H1 (cell line): ENCODE results near the gene ISG15. TPM values are rescaled to one million over a fixed set of nuclear protein-coding genes. Genes with fewer than 3 reads are reported as not detected.

Experiments
- CTCF ChIA-PET: fragments of 300-600 bp; sonication (Branson Sonifier 250); formaldehyde crosslinking; loops from one replicate; lab custom pipeline; 2021; ENCODE audit not compliant: partially characterized antibody; lab: Charles Lee
- POLR2A ChIA-PET: fragments of 300-600 bp; sonication (Branson Sonifier 250); formaldehyde crosslinking; loops from one replicate; lab custom pipeline; 2021; ENCODE audit warnings: inconsistent platforms; ENCODE audit not compliant: partially characterized antibody; lab: Charles Lee
- DNase-seq, 2 experiments: peaks; one replicate each; pipeline versions ENCODE4 v3.0.0 to v3.0.0-alpha.2; 2010 to 2022; ENCODE audit warnings: low spot score in 2 of 2, low read depth in 1 of 2, mixed read lengths in 1 of 2
- FAIRE-seq: peaks from 2 replicates; lab custom pipeline; 2011; peaks lifted over from hg19 to GRCh38; lab: Jason Lieb, UNC
- H2AFZ ChIP-seq: 2 replicates; pipeline ENCODE4 v1.8.1; 2012; ENCODE audit warnings: low read length, inconsistent platforms
- H2AK5ac ChIP-seq: 2 replicates; pipeline ENCODE4 v1.6.1; 2013; ENCODE audit warnings: low read depth, low read length
- H2BK120ac ChIP-seq: replicated peaks from 2 replicates; pipeline ENCODE3; 2013; ENCODE audit warnings: low read depth, low read length, inconsistent platforms
- H2BK12ac ChIP-seq: 2 replicates; pipeline ENCODE4 v1.6.1; 2013; ENCODE audit warnings: low read depth, low read length
- H2BK15ac ChIP-seq: 2 replicates; pipeline ENCODE4 v1.6.1; 2013; ENCODE audit warnings: low read length
- H2BK20ac ChIP-seq: 2 replicates; pipeline ENCODE4 v1.6.1; 2013; ENCODE audit warnings: low read length
- H2BK5ac ChIP-seq: 2 replicates; pipeline ENCODE4 v1.6.1; 2013; ENCODE audit warnings: low read depth, low read length
- H3K14ac ChIP-seq: 2 replicates; pipeline ENCODE4 v1.6.1; 2013; ENCODE audit warnings: inconsistent platforms; ENCODE audit not compliant: insufficient read length
- H3K18ac ChIP-seq: 2 replicates; pipeline ENCODE4 v1.6.1; 2013; ENCODE audit warnings: low read length; ENCODE audit errors: extremely low read depth
- H3K23ac ChIP-seq: 2 replicates; pipeline ENCODE4 v1.6.1; 2013; ENCODE audit warnings: inconsistent platforms; ENCODE audit not compliant: insufficient read length
- H3K23me2 ChIP-seq: 2 replicates; pipeline ENCODE4 v1.6.1; 2013; ENCODE audit warnings: low read depth, low read length
- H3K27ac ChIP-seq: 2 replicates; pipeline ENCODE4 v1.6.1; 2011; ENCODE audit warnings: low read depth, low read length, inconsistent platforms
- H3K27me3 ChIP-seq, 4 experiments: replicated peaks in 1 of 4; 1 replicate in 1 of 4; 2 replicates in 3 of 4; pipeline versions ENCODE4 v1.6.1 to v1.8.1; 2011 to 2013; ENCODE audit warnings: low read length in 3 of 4, mild to moderate bottlenecking in 3 of 4, inconsistent platforms in 2 of 4, mixed read lengths in 2 of 4, moderate library complexity in 1 of 4; ENCODE audit not compliant: control insufficient read depth in 3 of 4, insufficient read depth in 3 of 4; ENCODE audit errors: extremely low read depth in 1 of 4
- H3K36me3 ChIP-seq, 4 experiments: 2 replicates each; pipeline versions ENCODE4 v1.6.1 to v1.8.1; 2011 to 2013; ENCODE audit warnings: mild to moderate bottlenecking in 4 of 4, low read length in 3 of 4, moderate library complexity in 2 of 4, control low read depth in 1 of 4, inconsistent platforms in 1 of 4; ENCODE audit not compliant: insufficient read depth in 4 of 4, control insufficient read depth in 2 of 4
- H3K4ac ChIP-seq: replicated peaks from 2 replicates; pipeline ENCODE3; 2013; ENCODE audit warnings: low read length, low read depth, mixed read lengths, inconsistent platforms; ENCODE audit not compliant: insufficient read length
- H3K4me1 ChIP-seq, 4 experiments: replicated peaks in 1 of 4; 1 replicate in 1 of 4; 2 replicates in 3 of 4; pipeline versions ENCODE4 v1.6.1 to v1.8.1; 2011 to 2013; ENCODE audit warnings: low read length in 3 of 4, inconsistent platforms in 2 of 4, mixed read lengths in 1 of 4; ENCODE audit not compliant: insufficient read depth in 4 of 4, control insufficient read depth in 3 of 4
- H3K4me2 ChIP-seq, 2 experiments: 2 replicates each; pipeline versions ENCODE4 v1.6.1 to v1.8.1; 2011 to 2013; ENCODE audit warnings: low read depth in 2 of 2, low read length in 2 of 2, control low read depth in 1 of 2, inconsistent platforms in 1 of 2, mild to moderate bottlenecking in 1 of 2; ENCODE audit not compliant: insufficient read depth in 1 of 2
- H3K4me3 ChIP-seq, 4 experiments: fragments of 200-600, 300-600 bp in 1 of 4; sonication (generic), shearing (Covaris generic), sonication (Bioruptor Twin) in 1 of 4; 2 replicates each; pipeline versions ENCODE4 v1.5.1 to v1.8.1; 2011 to 2016; ENCODE audit warnings: low read length in 4 of 4, low read depth in 3 of 4, control low read depth in 2 of 4, inconsistent platforms in 2 of 4, mild to moderate bottlenecking in 2 of 4, mixed read lengths in 1 of 4, moderate library complexity in 1 of 4; ENCODE audit not compliant: insufficient read depth in 2 of 4; ENCODE audit errors: extremely low read depth in 1 of 4
- H3K56ac ChIP-seq: replicated peaks from 2 replicates; pipeline ENCODE3; 2013; ENCODE audit warnings: low read depth, mild to moderate bottlenecking, mixed read lengths, low read length, inconsistent platforms; ENCODE audit not compliant: insufficient read length
- H3K79me1 ChIP-seq: 2 replicates; pipeline ENCODE4 v1.6.1; 2013; ENCODE audit warnings: low read depth, low read length, control low read depth
- H3K79me2 ChIP-seq, 2 experiments: 2 replicates each; pipeline versions ENCODE4 v1.6.1 to v1.8.1; 2012 to 2013; ENCODE audit warnings: low read length in 2 of 2, mild to moderate bottlenecking in 2 of 2, inconsistent platforms in 1 of 2; ENCODE audit not compliant: insufficient read depth in 2 of 2, control insufficient read depth in 1 of 2
- H3K9ac ChIP-seq, 4 experiments: replicated peaks in 1 of 4; 1 replicate in 1 of 4; 2 replicates in 3 of 4; pipeline versions ENCODE4 v1.6.1 to v1.8.1; 2011 to 2013; ENCODE audit warnings: low read depth in 3 of 4, low read length in 3 of 4, control low read depth in 2 of 4, mild to moderate bottlenecking in 2 of 4, moderate library complexity in 2 of 4, inconsistent platforms in 1 of 4; ENCODE audit errors: extremely low read depth in 1 of 4
- H3K9me3 ChIP-seq, 2 experiments: 2 replicates each; pipeline versions ENCODE4 v1.6.1 to v1.8.1; 2012 to 2013; ENCODE audit warnings: mild to moderate bottlenecking in 2 of 2, moderate library complexity in 2 of 2, control low read depth in 1 of 2, inconsistent platforms in 1 of 2, low read depth in 1 of 2, low read length in 1 of 2, mixed read lengths in 1 of 2; ENCODE audit not compliant: insufficient read depth in 2 of 2
- H4K20me1 ChIP-seq, 2 experiments: replicated peaks in 1 of 2; 2 replicates each; pipeline versions ENCODE3 to v1.8.1; 2011 to 2013; ENCODE audit warnings: inconsistent platforms in 2 of 2, low read length in 2 of 2, mild to moderate bottlenecking in 1 of 2; ENCODE audit not compliant: insufficient read depth in 2 of 2, control insufficient read depth in 1 of 2
- H4K5ac ChIP-seq: 2 replicates; pipeline ENCODE4 v1.6.1; 2013; ENCODE audit warnings: low read length, low read depth, mixed read lengths, inconsistent platforms; ENCODE audit not compliant: insufficient read length
- H4K8ac ChIP-seq: 2 replicates; pipeline ENCODE4 v1.8.0; 2013; ENCODE audit warnings: mild to moderate bottlenecking, moderate library complexity, low read length, inconsistent platforms; ENCODE audit not compliant: insufficient read depth; ENCODE audit errors: extremely low read depth
- H4K91ac ChIP-seq: replicated peaks from 2 replicates; pipeline ENCODE3; 2013; ENCODE audit warnings: low read length, mixed read lengths, inconsistent platforms; ENCODE audit not compliant: insufficient read length
- BCL11A ChIP-seq, 2 experiments: IDR thresholded peaks; one replicate each; pipeline ENCODE4 v1.6.1; 2011; ENCODE audit warnings: low read depth in 2 of 2, low read length in 2 of 2, mild to moderate bottlenecking in 2 of 2
- EP300 ChIP-seq, 2 experiments: IDR thresholded peaks; 1 replicate in 1 of 2; 2 replicates in 1 of 2; pipeline ENCODE4 v1.6.1; 2011 to 2012; ENCODE audit warnings: low read depth in 2 of 2, low read length in 2 of 2, mild to moderate bottlenecking in 2 of 2, borderline replicate concordance in 1 of 2, inconsistent platforms in 1 of 2, moderate library complexity in 1 of 2
- RBBP5 ChIP-seq: IDR thresholded peaks from 2 replicates; pipeline ENCODE4 v1.7.1; 2012; ENCODE audit warnings: low read depth, mild to moderate bottlenecking, inconsistent platforms, low read length, moderate library complexity, borderline replicate concordance
- WGBS, 2 experiments: shearing (Covaris generic) in 1 of 2; methylation state at CpG; one replicate each; pipeline versions ENCODE4 v1.1.6 to v1.1.7; 2013 to 2015; ENCODE audit warnings: low lambda C conversion rate in 2 of 2, mixed read lengths in 2 of 2, inconsistent platforms in 1 of 2, low coverage in 1 of 2, missing lambda C conversion rate in 1 of 2; ENCODE audit not compliant: insufficient replicate concordance in 2 of 2, insufficient coverage in 1 of 2, insufficient read length in 1 of 2; ENCODE audit errors: extremely low coverage in 1 of 2, missing lambda C conversion rate in 1 of 2; 5-methylcytosine and 5-hydroxymethylcytosine counted together
- polyA plus RNA-seq, 7 experiments: library from polyadenylated mRNA; depleted of rRNA in 3 of 7; stranded (reverse) in 5 of 7; unstranded in 2 of 7; fragments of >200 nt in 5 of 7; fragments of 200-250 nt in 2 of 7; gene quantifications; 1 replicate in 5 of 7; 2 replicates in 1 of 7; 4 replicates in 1 of 7; pipeline versions ENCODE4 v1.2.1 to v1.2.3, GENCODE V29; 2011 to 2013; ENCODE audit warnings: missing spikeins in 2 of 7, mixed read lengths in 2 of 7
- total RNA-seq: library from RNA; stranded (reverse); fragmentation: NEBNext Ultra II Directional; extraction: Animal tissue kit (Norgen Biotek cat#: 25700); gene quantifications from 2 replicates; pipeline ENCODE4 v1.2.1, GENCODE V29; 2021

Gene ISG15
- total and polyA plus RNA-seq, 2 of the 8 experiments (the other 6 are each of a cell fraction or from before 2014, with no cell fraction given), result 29.3 to 121 TPM

DNA sequence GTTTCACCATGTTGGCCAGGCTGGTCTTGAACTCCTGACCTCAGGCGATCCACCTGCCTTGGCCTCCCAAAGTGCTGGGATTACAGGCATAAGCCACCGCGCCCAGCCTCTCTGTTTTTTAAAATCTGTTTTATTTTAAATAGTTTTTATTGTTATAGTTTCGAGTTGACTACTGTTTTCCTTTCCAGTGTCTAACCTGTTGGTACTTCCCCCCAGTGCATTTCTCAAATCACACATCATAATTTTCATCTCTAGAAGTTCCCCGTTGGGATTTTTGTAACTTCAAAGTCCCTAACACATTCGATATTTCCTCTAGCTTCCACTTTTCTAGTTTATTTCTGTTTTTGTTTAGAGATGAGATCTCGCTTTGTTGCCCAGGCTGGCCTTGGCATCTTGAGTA is 20.9 kb upstream of the ISG15 start:
- Histone ChIP-seq H3K9ac (no peak overlapping the region), H2AFZ (no peak overlapping the region), H3K4me2 (no peak overlapping the region), H3K56ac (no peak overlapping the region), H4K20me1 (peaks cover 0 to 5% of the 10 kb centered on the region in 2 experiments), H3K79me1 (no peaks in the 10 kb centered on the region), H4K5ac (no peak overlapping the region), H3K27me3 (peaks cover 8 to 46% (median 35%) of the 10 kb centered on the region in 4 experiments), H3K4ac (no peak overlapping the region), H2AK5ac (no peak overlapping the region), H3K23ac (no peak overlapping the region), H2BK15ac (no peak overlapping the region), H2BK20ac (no peak overlapping the region), H3K18ac (no peak overlapping the region), H4K91ac (no peak overlapping the region), H3K14ac (no peak overlapping the region), H3K27ac (no peak overlapping the region), H3K23me2 (peaks cover 4% of the 10 kb centered on the region; the same call in 1 of the 2 replicates), H2BK120ac (no peak overlapping the region), H3K4me1 (peaks cover 0 to 4% (median 3%) of the 10 kb centered on the region in 4 experiments; a peak in 4 of 7 replicates), H4K8ac (no peak overlapping the region), H3K9me3 (no peaks in the 10 kb centered on the region), H3K4me3 (no peak overlapping the region), H3K79me2 (no peaks in the 10 kb centered on the region), H2BK5ac (no peak overlapping the region), H2BK12ac (no peak overlapping the region), H3K36me3 (no peaks in the 10 kb centered on the region)
- CTCF ChIA-PET, result interaction anchor here (0.7 to 7.7 kb wide), 6 partner anchors 10 to 805 kb away, joined by 3 to 86 read pairs (median 4); partner anchors contain the start of gene PERM1
- POLR2A ChIA-PET, result no interaction called here
- no peak for DNase-seq
- WGBS, 2 experiments, result 83% methylated on average over 7 of the region's 7 CpGs; no CpG with 5 or more reads in 1 of the 2 experiments
- FAIRE-seq, result no peak
- TF ChIP-seq EP300 (IDR thresholded peaks at IDR 0.05; ENCODE audit: borderline replicate concordance in 1 of 2, low read depth in 2 of 2, low read length in 2 of 2) (no peak), BCL11A (IDR thresholded peaks at IDR 0.05; ENCODE audit: low read depth in 2 of 2, low read length in 2 of 2) (no peak), RBBP5 (no peak)
